ENCODE measurements around the gene LMO7. TPM values are rescaled to one million over a fixed set of nuclear protein-coding genes. Genes with fewer than 3 reads are reported as not detected.
"Not testable (repeated sequence)": the region's sequence is repeated elsewhere in the genome, so short reads cannot be mapped to it uniquely, and the experiment has no call there.

LMO7 gene
- total RNA-seq, 2 donors from 2014 or later = 118 to 193 TPM

DNA sequence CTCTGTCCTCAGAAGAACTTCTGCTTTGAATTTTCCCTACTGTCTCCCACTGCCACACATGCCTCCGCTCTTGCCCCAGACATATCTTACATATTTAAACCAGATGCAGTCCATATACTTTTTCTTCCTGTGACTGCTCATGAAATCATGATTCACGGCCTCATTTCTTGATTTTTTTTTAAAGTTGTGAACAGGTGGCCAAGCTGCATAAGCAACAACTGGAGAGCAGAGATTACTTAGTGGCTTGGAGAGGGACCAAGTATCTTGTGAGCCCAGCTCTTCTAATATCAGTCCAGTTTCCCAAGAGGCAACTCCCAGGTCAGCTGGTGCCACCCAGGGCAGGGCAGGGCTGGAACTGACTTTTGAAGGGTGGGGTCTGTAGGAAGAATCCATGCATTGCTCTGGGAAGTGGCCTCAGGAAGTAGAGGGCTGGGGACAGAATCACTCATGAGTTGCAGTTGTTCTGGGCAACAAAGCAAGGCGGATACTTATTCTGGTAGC lies 152.4 kb downstream of the LMO7 start:
- H3K27ac ChIP-seq = peak overlapping the region; percentile 34
- intact Hi-C loops (cut with DNase I) = no loop called here
- DNase-seq = peak; percentile 74
- no peak for TF ChIP-seq CTCF (IDR thresholded peaks at IDR 0.05)
- H3K9me3 ChIP-seq = no peaks in the 10 kb centered on the region
- no peak overlapping the region for H3K9ac ChIP-seq (ENCODE audit: low read depth in 2 of 2, low read length in 2 of 2)
- H3K36me3 ChIP-seq = no peaks in the 10 kb centered on the region
- H3K27me3 ChIP-seq = no peaks in the 10 kb centered on the region
- no peaks in the 10 kb centered on the region for H3K4me1 ChIP-seq
- no peak overlapping the region for H3K4me3 ChIP-seq

DNA sequence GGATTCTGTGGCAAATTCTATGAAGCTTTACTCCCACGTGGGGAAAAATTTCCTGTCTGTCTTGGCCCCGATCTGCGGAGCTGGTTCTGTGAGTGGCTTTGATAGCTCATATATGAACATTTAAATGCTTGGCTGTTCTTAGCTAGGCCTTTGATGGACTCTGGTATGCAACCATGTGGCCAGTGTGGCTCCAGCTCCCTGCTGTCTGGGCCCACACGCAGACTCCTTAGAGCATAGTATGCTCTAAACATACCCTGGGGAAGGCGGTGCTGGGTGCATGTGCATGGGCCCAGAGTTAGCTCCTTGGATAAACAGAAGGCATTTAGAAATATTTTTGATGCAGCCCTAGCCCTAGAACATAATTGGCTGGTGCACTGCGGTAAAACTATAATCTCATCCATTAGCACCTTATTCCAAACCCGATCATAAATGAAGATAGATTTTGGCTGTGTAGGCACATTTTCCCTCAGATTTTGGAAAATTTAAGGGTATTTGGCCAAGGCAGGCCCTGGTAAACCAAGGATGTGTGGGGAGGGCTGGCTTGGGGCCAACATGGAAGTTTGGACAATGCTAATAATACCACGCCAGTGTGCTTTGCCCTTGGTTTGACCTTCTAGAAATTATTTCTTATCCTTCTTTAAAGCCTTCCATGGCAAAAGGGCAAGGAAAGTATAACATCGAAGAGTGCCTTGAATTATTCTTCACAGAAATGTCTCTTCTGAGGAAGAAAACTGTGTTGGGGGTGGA lies 153.5 kb downstream of the LMO7 start:
- Histone ChIP-seq H3K4me1 (no peaks in the 10 kb centered on the region), H3K27ac (no peak overlapping the region), H3K27me3 (no peaks in the 10 kb centered on the region), H3K4me3 (no peak overlapping the region), H3K9ac (ENCODE audit: low read depth in 2 of 2, low read length in 2 of 2) (no peak overlapping the region), H3K36me3 (no peaks in the 10 kb centered on the region), H3K9me3 (no peaks in the 10 kb centered on the region)
- DNase-seq = no peak
- intact Hi-C loops (cut with DNase I) = no loop called here
- TF ChIP-seq CTCF (IDR thresholded peaks at IDR 0.05) = no peak

DNA sequence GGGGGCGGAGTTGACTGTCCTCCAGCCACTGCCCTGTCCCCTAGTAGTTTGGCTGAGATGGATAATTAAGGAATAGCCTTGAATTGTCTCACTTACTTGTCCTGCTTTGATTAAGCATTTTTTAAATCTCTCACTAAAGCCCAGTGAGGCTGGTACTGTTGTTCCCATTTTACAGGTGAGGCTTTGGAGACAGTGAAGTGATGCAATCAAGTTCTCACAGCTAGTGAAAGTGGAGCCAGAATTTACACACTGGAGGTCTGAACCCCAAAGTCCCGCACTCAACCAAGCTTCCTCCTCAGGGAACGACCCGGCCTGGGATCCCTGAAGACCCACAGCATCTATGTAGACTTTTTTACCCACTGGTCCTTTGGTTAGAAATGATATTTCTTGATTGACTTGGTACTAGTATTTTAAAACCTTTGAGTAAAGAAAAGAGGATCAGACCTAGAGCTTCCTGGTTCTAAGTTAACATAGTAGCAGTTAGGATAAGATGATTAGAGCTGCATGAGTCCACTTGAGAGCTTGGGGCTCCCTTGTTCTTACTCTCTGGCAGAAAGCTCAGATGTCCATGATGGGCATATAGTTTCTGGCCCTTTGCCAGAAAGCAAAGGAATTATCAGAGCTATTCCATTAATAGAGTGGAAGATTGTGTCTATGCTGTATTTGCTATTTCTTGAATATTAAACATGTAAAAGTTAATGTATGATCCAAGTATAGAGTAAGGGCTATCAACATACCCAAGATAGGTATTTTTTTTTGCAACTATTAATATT lies 154.3 kb downstream of the LMO7 start:
- DNase-seq = no peak
- no peaks in the 10 kb centered on the region for H3K36me3 ChIP-seq
- TF ChIP-seq CTCF (IDR thresholded peaks at IDR 0.05) = no peak
- H3K9ac ChIP-seq (ENCODE audit: low read depth in 2 of 2, low read length in 2 of 2) = no peak overlapping the region
- H3K4me3 ChIP-seq = no peak overlapping the region
- H3K4me1 ChIP-seq = no peaks in the 10 kb centered on the region
- H3K27ac ChIP-seq = no peak overlapping the region
- H3K27me3 ChIP-seq = no peaks in the 10 kb centered on the region
- no peaks in the 10 kb centered on the region for H3K9me3 ChIP-seq
- intact Hi-C loops (cut with DNase I) = no loop called here

GRCh38 chr13:75792526-75793187 lies 156.5 kb downstream of the LMO7 start:
- peak overlapping the region in 1 of 2 donors; percentile 9 for H3K9ac ChIP-seq (ENCODE audit: low read depth in 2 of 2, low read length in 2 of 2)
- no peaks in the 10 kb centered on the region for H3K9me3 ChIP-seq
- H3K36me3 ChIP-seq = no peaks in the 10 kb centered on the region
- no peak for DNase-seq
- no peak overlapping the region for H3K27ac ChIP-seq
- no peak overlapping the region for H3K4me3 ChIP-seq
- intact Hi-C loops (cut with DNase I) = no loop called here
- peaks cover 4% of the 10 kb centered on the region for H3K4me1 ChIP-seq
- no peaks in the 10 kb centered on the region for H3K27me3 ChIP-seq
- TF ChIP-seq CTCF (IDR thresholded peaks at IDR 0.05) = no peak

- DNase-seq; H3K4me1 ChIP-seq; H3K9me3 ChIP-seq; H3K36me3 ChIP-seq; H3K9ac ChIP-seq (ENCODE audit: low read depth in 2 of 2, low read length in 2 of 2); H3K27ac ChIP-seq; H3K27me3 ChIP-seq; intact Hi-C loops (cut with DNase I); H3K4me3 ChIP-seq: not testable (repeated sequence)
These were observed 157.0 kb downstream of the LMO7 start for GRCh38 chr13:75793188-75793567.

Measured in colonic mucosa (tissue), 4 donors.